ENCODE measurements around the gene EMX2. TPM values are rescaled to one million over a fixed set of nuclear protein-coding genes. Genes with fewer than 3 reads are reported as not detected.

The EMX2 gene
- total and polyA plus RNA-seq, 10 of the 15 experiments (the other 5 are each of a cell fraction or from before 2014, with no cell fraction given): 0.12 TPM; not detected in 9

- Histone ChIP-seq H3K9me3 (replicated peaks; ENCODE audit: control insufficient read depth, insufficient read depth, low read length) (no peaks in the 10 kb centered on the region), H4K20me1 (ENCODE audit: control insufficient read depth, insufficient read depth) (no peaks in the 10 kb centered on the region), H2AFZ (ENCODE audit: control insufficient read depth, low read depth, low read length) (no peak overlapping the region), H3K79me2 (ENCODE audit: control insufficient read depth, insufficient read depth, low read length) (no peaks in the 10 kb centered on the region), H3K4me2 (ENCODE audit: control insufficient read depth, insufficient read depth) (no peak overlapping the region), H3K4me1 (ENCODE audit: control insufficient read depth, insufficient read depth, low read length) (no peaks in the 10 kb centered on the region), H3K27me3 (replicated peaks in 1 of 2; ENCODE audit: control insufficient read depth in 2 of 2, insufficient read depth in 2 of 2, low read length in 1 of 2) (peaks cover 13 to 25% of the 10 kb centered on the region in 2 experiments), H3K36me3 (ENCODE audit: control insufficient read depth in 2 of 2, insufficient read depth in 2 of 2, low read length in 1 of 2) (no peaks in the 10 kb centered on the region), H3K27ac (ENCODE audit: control insufficient read depth, insufficient read depth) (no peak overlapping the region), H3K4me3 (no peak overlapping the region), H3K9ac (ENCODE audit: control insufficient read depth, insufficient read depth, low read length) (no peak overlapping the region)
- TF ChIP-seq ZNF24 (IDR thresholded peaks at IDR 0.05) (no peak), E2F4 (IDR thresholded peaks at IDR 0.05; ENCODE audit: low read depth, low read length) (no peak), ZBTB11 (CRISPR knock-in tag; IDR thresholded peaks at IDR 0.05) (no peak), USF2 (IDR thresholded peaks at IDR 0.05; ENCODE audit: borderline replicate concordance, low read depth, low read length) (no peak), ESRRA (IDR thresholded peaks at IDR 0.05; ENCODE audit: low read length) (no peak), SREBF1 (IDR thresholded peaks at IDR 0.05; ENCODE audit: low read length) (no peak), YBX1 (IDR thresholded peaks at IDR 0.05) (no peak), ETV6 (conservative IDR thresholded peaks at IDR 0.05 in 1 of 2, IDR thresholded peaks at IDR 0.05 in 1 of 2; ENCODE audit: borderline replicate concordance in 1 of 2, low read depth in 1 of 2) (no peak)
- intact Hi-C loops (cut with micrococcal nuclease; ENCODE audit: unreplicated experiment): no loop called here
- SMC1A ChIA-PET (ENCODE audit: uncharacterized antibody, unreplicated experiment): interaction anchor here (0.7 to 1.2 kb wide), 5 partner anchors 33 to 575 kb away, joined by 3 read pairs; no protein-coding TSS in a partner anchor
- no peak for FAIRE-seq
- CTCF ChIA-PET: interaction anchor here (0.9 to 2.2 kb wide), 5 partner anchors 35 to 729 kb away, joined by 3 to 6 read pairs (median 4); no protein-coding TSS in a partner anchor
- no TSS peak for BruUV-seq (replicated peaks)
- no peak for ATAC-seq
- POLR2A ChIA-PET: no interaction called here
- WGBS (ENCODE audit: insufficient coverage, insufficient replicate concordance, low lambda C conversion rate, missing lambda C conversion rate): 5% methylated on average over 14 of the region's 14 CpGs
- RAD21 ChIA-PET (ENCODE audit: unreplicated experiment): interaction anchor here (0.6 to 0.8 kb wide), 2 partner anchors 52 to 728 kb away, joined by 3 read pairs; no protein-coding TSS in a partner anchor
- in situ Hi-C loops (cut with MboI): no loop called here
- no peak for DNase-seq (ENCODE audit: low read depth, low spot score)
Measured at GRCh38 chr10:117531371-117532002, 11.1 kb upstream of the EMX2 start.

Data from GM12878 (cell line).